ENCODE measurements around the gene PDYN. TPM values are rescaled to one million over a fixed set of nuclear protein-coding genes. Genes with fewer than 3 reads are reported as not detected.
"Not testable (repeated sequence)": the region's sequence is repeated elsewhere in the genome, so short reads cannot be mapped to it uniquely, and the experiment has no call there.

The PDYN gene
- not detected for total RNA-seq

DNA sequence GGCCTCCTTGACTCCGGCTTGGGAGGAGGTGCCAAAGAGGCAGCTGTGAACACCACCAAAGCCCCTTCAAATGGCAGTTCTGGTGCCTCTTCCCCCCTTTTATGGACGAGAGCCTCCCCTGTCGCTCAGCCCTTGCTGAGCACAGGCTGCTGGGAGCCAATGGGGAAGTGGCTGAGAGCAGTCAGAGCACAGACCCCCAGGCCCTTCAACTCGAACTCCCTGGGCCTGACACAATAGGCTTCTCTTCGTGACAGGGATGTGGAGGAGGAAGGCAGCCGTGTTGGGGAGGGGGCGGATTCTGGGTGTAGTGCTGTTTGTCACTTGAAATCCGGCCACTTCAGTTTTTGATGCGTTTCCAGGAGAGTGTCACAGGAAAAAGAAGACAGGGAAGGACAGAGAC, at the start of gene PDYN:
Gene PDYN (minus strand): TSS at position 73 of the 400 bp plus-strand sequence. CDS start 10,974 bp downstream, outside the sequence.
- POLR2A ChIA-PET: no interaction called here

DNA sequence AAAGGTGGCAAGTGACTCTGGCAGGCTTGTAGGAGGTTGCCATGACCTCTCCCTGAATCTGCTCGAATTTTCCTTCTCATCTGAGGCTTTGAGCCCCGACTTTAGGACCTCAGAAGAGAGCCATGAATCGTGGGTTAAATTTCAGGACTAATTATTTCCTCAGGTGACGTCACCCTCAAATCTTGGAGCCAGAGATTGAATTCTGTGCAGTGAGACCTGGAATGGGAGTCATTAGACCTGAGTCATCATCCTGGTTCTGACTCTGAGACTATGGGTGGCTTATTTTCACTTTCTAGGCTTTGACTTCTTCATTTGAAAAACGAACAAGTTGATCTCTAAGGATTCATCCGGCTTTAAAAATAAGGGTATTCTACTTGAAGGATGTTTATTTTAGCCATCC, 48.5 kb upstream of the PDYN start:
- H3K27ac Mint-ChIP-seq: no peak overlapping the region
- ChIA-PET POLR2A (no interaction called here), CTCF (no interaction called here)
- H3K9me3 Mint-ChIP-seq (ENCODE audit: insufficient read depth): no peaks in the 10 kb centered on the region
- no peak overlapping the region for H3K4me3 Mint-ChIP-seq
- no peak for ATAC-seq
- no peaks in the 10 kb centered on the region for H3K4me1 Mint-ChIP-seq (ENCODE audit: low read depth)
- DNase-seq: no peak
- peaks cover 31% of the 10 kb centered on the region for H3K27me3 Mint-ChIP-seq (ENCODE audit: low read depth)
- no peaks in the 10 kb centered on the region for H3K36me3 Mint-ChIP-seq (ENCODE audit: low read depth)

More for the DNA sequence above, at the start of gene PDYN:
- no peak for DNase-seq
- Mint-ChIP-seq H3K4me3 (no peak within 1 kb of the TSS), H3K36me3 (ENCODE audit: low read depth) (no peaks in the 10 kb centered on the region), H3K27ac (no peak within 1 kb of the TSS), H3K4me1 (ENCODE audit: low read depth) (no peaks in the 10 kb centered on the region), H3K9me3 (ENCODE audit: insufficient read depth) (no peaks in the 10 kb centered on the region), H3K27me3 (ENCODE audit: low read depth) (peaks cover 31% of the 10 kb centered on the region)
- ATAC-seq: no peak
- CTCF ChIA-PET: no interaction called here

GRCh38 chr20:2038161-2038560, 44.3 kb upstream of the PDYN start:
- ATAC-seq (no peak), DNase-seq (no peak)
- Mint-ChIP-seq H3K4me3 (no peak overlapping the region), H3K9me3 (ENCODE audit: insufficient read depth) (no peaks in the 10 kb centered on the region), H3K27me3 (ENCODE audit: low read depth) (peaks cover 27% of the 10 kb centered on the region), H3K36me3 (ENCODE audit: low read depth) (no peaks in the 10 kb centered on the region), H3K4me1 (ENCODE audit: low read depth) (no peaks in the 10 kb centered on the region), H3K27ac (no peak overlapping the region)
- POLR2A ChIA-PET: no interaction called here
- CTCF ChIA-PET: interaction anchor here (1.2 kb wide), 1 partner anchor 30 kb away, joined by 3 read pairs; no protein-coding TSS in a partner anchor

GRCh38 chr20:2037296-2037914, 43.5 kb upstream of the PDYN start:
- CTCF ChIA-PET: interaction anchor here (1.2 kb wide), 1 partner anchor 29 kb away, joined by 3 read pairs; no protein-coding TSS in a partner anchor
- H3K4me1 Mint-ChIP-seq (ENCODE audit: low read depth): no peaks in the 10 kb centered on the region
- POLR2A ChIA-PET: no interaction called here
- ATAC-seq: no peak
- DNase-seq: no peak
- no peak overlapping the region for H3K27ac Mint-ChIP-seq
- no peaks in the 10 kb centered on the region for H3K9me3 Mint-ChIP-seq (ENCODE audit: insufficient read depth)
- no peak overlapping the region for H3K4me3 Mint-ChIP-seq
- H3K27me3 Mint-ChIP-seq (ENCODE audit: low read depth): peaks cover 27% of the 10 kb centered on the region
- H3K36me3 Mint-ChIP-seq (ENCODE audit: low read depth): no peaks in the 10 kb centered on the region

DNA sequence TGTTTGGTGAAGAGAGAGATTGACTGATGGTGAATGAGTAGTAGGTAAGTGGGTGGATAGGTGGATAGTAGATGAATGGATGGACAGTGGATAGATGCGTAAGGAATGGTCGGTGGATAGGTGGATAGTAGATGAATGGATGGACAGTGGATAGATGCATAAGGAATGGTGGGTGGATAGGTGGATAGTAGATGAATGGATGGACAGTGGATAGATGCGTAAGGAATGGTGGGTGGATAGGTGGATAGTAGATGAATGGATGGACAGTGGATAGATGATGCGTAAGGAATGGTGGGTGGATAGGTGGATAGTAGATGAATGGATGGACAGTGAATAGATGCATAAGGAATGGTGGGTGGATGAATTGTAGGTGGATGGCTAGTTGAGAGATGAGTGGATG, 42.5 kb upstream of the PDYN start:
- H3K9me3 Mint-ChIP-seq (ENCODE audit: insufficient read depth); DNase-seq; ATAC-seq; H3K4me1 Mint-ChIP-seq (ENCODE audit: low read depth); H3K27ac Mint-ChIP-seq; CTCF ChIA-PET; H3K36me3 Mint-ChIP-seq (ENCODE audit: low read depth); H3K4me3 Mint-ChIP-seq; POLR2A ChIA-PET: not testable (repeated sequence)
- H3K27me3 Mint-ChIP-seq (ENCODE audit: low read depth): peaks cover 22% of the 10 kb centered on the region

DNA sequence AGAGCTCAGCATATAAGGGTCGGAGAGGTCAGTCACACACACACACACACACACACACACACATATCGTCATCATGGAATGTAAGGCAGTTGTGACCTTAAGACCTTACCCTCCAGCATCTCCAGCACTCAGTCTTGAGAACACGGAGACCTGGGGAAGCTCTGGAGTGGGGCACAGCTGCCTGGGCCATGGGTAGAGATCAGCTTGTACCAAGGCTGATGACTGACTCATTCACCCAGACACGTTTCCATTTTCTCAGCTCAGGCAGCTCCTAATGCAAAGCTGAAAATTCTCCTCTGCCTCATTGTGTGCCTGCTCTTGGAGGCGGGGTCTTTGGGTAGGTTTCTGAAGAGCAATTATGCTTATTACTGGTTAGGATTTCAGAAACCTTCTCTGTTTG, 38.3 kb upstream of the PDYN start:
- DNase-seq: no peak
- POLR2A ChIA-PET: no interaction called here
- Mint-ChIP-seq H3K27ac (no peak overlapping the region), H3K4me1 (ENCODE audit: low read depth) (no peaks in the 10 kb centered on the region), H3K4me3 (no peak overlapping the region), H3K27me3 (ENCODE audit: low read depth) (peaks cover 18% of the 10 kb centered on the region), H3K9me3 (ENCODE audit: insufficient read depth) (no peaks in the 10 kb centered on the region), H3K36me3 (ENCODE audit: low read depth) (no peaks in the 10 kb centered on the region)
- no peak for ATAC-seq
- CTCF ChIA-PET: interaction anchor here (0.9 to 1.1 kb wide), 2 partner anchors 140 to 490 kb away, joined by 3 read pairs; no protein-coding TSS in a partner anchor

DNA sequence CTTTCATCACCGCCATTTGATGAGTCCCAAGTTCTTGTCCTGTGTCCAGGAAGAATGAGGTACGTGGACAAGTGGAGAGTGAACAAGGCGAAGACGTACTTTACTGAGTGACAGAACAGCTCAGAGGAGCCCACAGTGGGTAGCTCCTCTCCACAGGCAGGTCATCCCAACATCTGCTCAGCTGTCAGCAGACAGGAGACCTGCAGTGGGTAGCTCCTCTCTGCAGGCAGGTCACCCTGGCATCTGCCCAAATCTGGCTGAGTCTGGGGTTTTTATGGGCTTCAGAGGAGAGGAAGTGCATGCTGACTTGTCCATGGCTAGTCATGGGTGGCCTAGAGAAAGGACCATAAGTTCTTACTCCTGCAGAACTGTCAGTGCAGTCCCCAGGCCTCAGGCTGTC, 32.7 kb upstream of the PDYN start:
- Mint-ChIP-seq H3K4me3 (no peak overlapping the region), H3K4me1 (ENCODE audit: low read depth) (no peaks in the 10 kb centered on the region), H3K27ac (no peak overlapping the region), H3K27me3 (ENCODE audit: low read depth) (peaks cover 6% of the 10 kb centered on the region), H3K36me3 (ENCODE audit: low read depth) (no peaks in the 10 kb centered on the region), H3K9me3 (ENCODE audit: insufficient read depth) (no peaks in the 10 kb centered on the region)
- POLR2A ChIA-PET: no interaction called here
- CTCF ChIA-PET: no interaction called here
- DNase-seq (no peak), ATAC-seq (no peak)

DNA sequence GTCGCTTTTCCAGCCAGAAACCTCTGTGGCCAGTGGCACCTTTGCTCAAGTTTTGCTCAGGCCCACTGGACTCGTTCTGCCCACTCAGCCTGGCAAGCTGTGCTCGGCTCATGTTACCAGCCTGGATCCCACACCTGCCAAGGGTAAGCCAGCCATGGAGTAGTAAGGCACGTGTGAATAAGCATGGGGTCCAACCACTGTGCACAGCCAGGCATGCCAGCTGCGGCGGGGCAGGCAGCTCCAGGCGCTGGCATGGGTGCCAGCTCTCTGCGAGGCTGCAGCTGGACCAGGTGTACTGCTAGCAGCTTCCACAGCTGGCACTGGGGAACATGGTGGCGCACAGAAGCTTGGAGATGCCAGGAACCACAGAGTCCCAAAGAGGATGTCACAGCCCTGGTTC, 32.1 kb upstream of the PDYN start:
- Mint-ChIP-seq H3K4me1 (ENCODE audit: low read depth) (no peaks in the 10 kb centered on the region), H3K27ac (no peak overlapping the region), H3K27me3 (ENCODE audit: low read depth) (peaks cover 6% of the 10 kb centered on the region), H3K4me3 (no peak overlapping the region), H3K9me3 (ENCODE audit: insufficient read depth) (no peaks in the 10 kb centered on the region), H3K36me3 (ENCODE audit: low read depth) (no peaks in the 10 kb centered on the region)
- CTCF ChIA-PET: no interaction called here
- DNase-seq (no peak), ATAC-seq (no peak)
- POLR2A ChIA-PET: no interaction called here

DNA sequence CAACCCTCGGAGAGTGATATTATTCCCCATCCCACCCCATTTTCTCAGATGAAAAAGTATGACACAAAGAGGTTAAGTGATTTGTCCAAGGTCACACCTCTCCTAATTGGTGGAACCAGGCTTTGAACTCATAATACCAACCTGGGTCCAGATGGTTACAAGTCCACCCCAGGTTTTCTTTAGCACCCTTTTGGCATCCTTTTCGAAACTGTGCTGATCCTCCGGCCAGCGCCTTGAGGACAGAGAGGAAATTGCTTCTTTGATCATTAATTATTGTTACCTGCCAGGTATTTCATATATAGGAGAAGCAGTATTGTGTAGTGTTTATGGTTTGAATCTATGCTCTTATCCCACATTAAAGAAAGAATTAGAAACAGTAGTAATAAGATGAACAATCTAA, 29.3 kb upstream of the PDYN start:
- no peak for ATAC-seq
- no peak overlapping the region for H3K4me3 Mint-ChIP-seq
- H3K27me3 Mint-ChIP-seq (ENCODE audit: low read depth): peaks cover 15% of the 10 kb centered on the region
- H3K4me1 Mint-ChIP-seq (ENCODE audit: low read depth): no peaks in the 10 kb centered on the region
- POLR2A ChIA-PET: no interaction called here
- no peak for DNase-seq
- CTCF ChIA-PET: no interaction called here
- no peak overlapping the region for H3K27ac Mint-ChIP-seq
- H3K36me3 Mint-ChIP-seq (ENCODE audit: low read depth): no peaks in the 10 kb centered on the region
- H3K9me3 Mint-ChIP-seq (ENCODE audit: insufficient read depth): no peaks in the 10 kb centered on the region

DNA sequence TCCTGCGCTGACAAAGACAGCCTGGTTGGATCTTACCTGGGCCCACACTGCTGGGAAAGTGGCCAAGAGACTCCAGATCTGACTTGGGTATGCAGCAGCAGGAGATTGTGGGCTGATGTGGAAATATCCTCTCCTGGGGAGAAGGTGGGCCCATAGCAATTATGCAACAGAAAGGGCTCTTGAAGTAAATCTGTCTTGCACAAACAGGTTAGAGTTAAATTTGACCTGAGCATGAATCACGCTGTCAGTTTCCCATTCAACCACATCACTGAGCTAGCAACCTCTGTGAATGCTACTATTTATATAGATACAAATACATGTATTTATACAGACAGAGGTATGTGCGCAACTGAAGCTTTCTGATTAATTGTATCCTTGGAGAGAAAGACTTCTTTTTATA, 28.3 kb upstream of the PDYN start:
- no peak overlapping the region for H3K4me3 Mint-ChIP-seq
- no peaks in the 10 kb centered on the region for H3K36me3 Mint-ChIP-seq (ENCODE audit: low read depth)
- H3K27me3 Mint-ChIP-seq (ENCODE audit: low read depth): peaks cover 18% of the 10 kb centered on the region
- ChIA-PET POLR2A (no interaction called here), CTCF (interaction anchor here (0.6 to 0.7 kb wide), 2 partner anchors 9 to 16 kb away, joined by 3 read pairs; no protein-coding TSS in a partner anchor)
- no peaks in the 10 kb centered on the region for H3K9me3 Mint-ChIP-seq (ENCODE audit: insufficient read depth)
- no peak for ATAC-seq
- DNase-seq: no peak
- no peak overlapping the region for H3K27ac Mint-ChIP-seq
- no peaks in the 10 kb centered on the region for H3K4me1 Mint-ChIP-seq (ENCODE audit: low read depth)

- no peak overlapping the region for H3K4me3 Mint-ChIP-seq
- CTCF ChIA-PET: interaction anchor here (0.9 kb wide), 1 partner anchor 10 kb away, joined by 3 read pairs; no protein-coding TSS in a partner anchor
- DNase-seq (no peak), ATAC-seq (no peak)
- H3K27me3 Mint-ChIP-seq (ENCODE audit: low read depth): peaks cover 8% of the 10 kb centered on the region
- no peaks in the 10 kb centered on the region for H3K9me3 Mint-ChIP-seq (ENCODE audit: insufficient read depth)
- no peaks in the 10 kb centered on the region for H3K36me3 Mint-ChIP-seq (ENCODE audit: low read depth)
- H3K4me1 Mint-ChIP-seq (ENCODE audit: low read depth): no peaks in the 10 kb centered on the region
- no peak overlapping the region for H3K27ac Mint-ChIP-seq
- POLR2A ChIA-PET: interaction anchor here (0.6 kb wide), 1 partner anchor 10 kb away, joined by 3 read pairs; no protein-coding TSS in a partner anchor
These were observed 16.7 kb upstream of the PDYN start for GRCh38 chr20:2010533-2010932.

GRCh38 chr20:2006452-2007361, 12.8 kb upstream of the PDYN start:
- Mint-ChIP-seq H3K4me3 (no peak overlapping the region), H3K27me3 (ENCODE audit: low read depth) (peaks cover 4% of the 10 kb centered on the region), H3K9me3 (ENCODE audit: insufficient read depth) (no peaks in the 10 kb centered on the region), H3K27ac (no peak overlapping the region), H3K4me1 (ENCODE audit: low read depth) (no peaks in the 10 kb centered on the region), H3K36me3 (ENCODE audit: low read depth) (no peaks in the 10 kb centered on the region)
- ChIA-PET POLR2A (no interaction called here), CTCF (interaction anchor here (0.8 to 5.5 kb wide), 12 partner anchors 9 to 212 kb away, joined by 3 to 40 read pairs (median 4); no protein-coding TSS in a partner anchor)
- ATAC-seq (peak; percentile 51), DNase-seq (peak; percentile 58)

Measured in activated CD8-positive, alpha-beta T cell treated with anti-CD3 and anti-CD28 coated beads, Interleukin-2, amount 10 ng/mL, durations not matched to agents 7 days and 5 days (primary cell).